NCI-H1048 (cell line): ENCODE results near the gene TGM2.
A peak's percentile ranks its signal among the peaks of the same experiment; 100 is the strongest.

ENCODE experiments used
- DNase-seq: peaks from one replicate; lab custom pipeline; 2025; lab: John Stamatoyannopoulos, UW

TGM2 gene

GRCh38 chr20:38165089-38165965 is at the start of gene TGM2:
Gene TGM2 (minus strand): TSS chr20:38165270. CDS start chr20:38165198, 72 bp downstream.
- DNase-seq = no peak

GRCh38 chr20:38214256-38215193 is 49.5 kb upstream of the TGM2 start:
- no peak for DNase-seq

- DNase-seq = no peak
Measured at GRCh38 chr20:38213607-38213940, 48.5 kb upstream of the TGM2 start.

DNA sequence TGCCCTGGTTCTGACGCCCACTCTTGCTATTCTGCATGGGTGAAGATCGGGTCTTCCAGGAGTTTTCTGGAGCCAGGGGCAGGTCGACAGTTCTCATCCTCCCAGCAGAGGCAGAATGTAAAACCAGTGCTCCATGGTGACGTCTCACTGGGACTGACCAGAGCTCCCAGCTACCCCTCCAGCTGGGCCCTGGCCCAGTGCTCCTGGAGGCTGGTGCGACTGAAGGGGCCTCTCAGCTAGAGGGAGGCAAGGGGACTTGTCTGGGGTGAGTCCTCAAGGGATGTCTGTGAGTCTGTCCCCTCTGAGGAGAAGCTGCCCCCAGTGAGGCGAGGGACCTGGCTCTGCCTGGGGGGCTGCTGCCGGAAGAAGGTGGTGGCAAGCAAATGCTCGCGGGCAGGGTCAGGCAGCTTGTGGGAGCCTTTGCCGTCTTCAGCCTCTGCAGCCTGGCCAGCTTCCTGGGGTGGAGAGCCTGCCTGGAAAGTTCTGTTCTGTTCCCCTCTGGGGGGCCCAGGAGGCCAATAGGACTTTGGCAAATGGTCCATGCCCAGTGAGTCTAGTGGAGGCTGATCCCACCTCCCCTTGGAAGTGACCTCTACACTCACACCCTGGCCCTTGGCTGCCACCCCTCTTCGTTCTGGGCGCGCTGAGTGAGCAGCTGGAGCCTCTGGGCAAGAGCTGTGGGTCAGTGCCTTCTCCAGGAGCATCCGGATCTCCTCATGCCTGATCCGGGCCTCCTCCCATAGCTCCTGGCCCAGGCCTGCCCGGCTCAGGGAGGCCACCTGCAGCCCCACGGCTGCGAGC is 47.9 kb upstream of the TGM2 start:
- no peak for DNase-seq

GRCh38 chr20:38211200-38212097 is 46.4 kb upstream of the TGM2 start:
- no peak for DNase-seq

GRCh38 chr20:38210741-38211140 is 45.7 kb upstream of the TGM2 start:
- DNase-seq = no peak

DNA sequence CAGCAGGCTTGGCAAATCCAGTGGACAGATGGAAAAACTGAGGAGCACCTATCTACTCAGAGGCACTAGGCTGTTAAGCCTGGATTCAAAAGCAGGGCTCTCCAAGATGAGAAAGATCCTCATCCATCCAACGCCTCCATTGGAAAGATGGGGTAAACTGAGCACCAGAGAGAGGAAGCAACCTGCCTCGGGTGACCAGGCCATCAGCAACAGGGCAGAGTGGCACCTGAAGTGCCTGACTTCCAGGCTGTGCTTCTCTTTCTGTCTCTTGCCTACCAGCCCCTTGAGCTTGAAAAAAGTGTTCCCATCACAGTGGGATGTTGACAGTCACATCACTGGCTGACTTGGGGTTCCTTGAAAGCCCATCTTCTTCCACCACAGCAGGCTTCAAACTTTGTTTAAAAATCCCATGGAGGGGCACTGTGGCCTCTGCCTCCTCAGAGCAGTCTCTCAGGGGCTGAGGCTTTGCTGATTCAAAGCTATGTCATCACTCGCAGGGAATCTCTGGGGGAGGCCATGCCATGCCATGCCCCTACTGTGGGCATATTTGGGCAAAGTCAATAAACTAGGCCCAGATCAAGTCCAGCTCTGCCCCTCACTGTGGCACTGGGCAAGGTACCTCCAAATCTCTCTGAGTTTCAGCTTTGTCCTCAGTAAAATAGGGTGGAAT is 44.8 kb upstream of the TGM2 start:
- DNase-seq = no peak

- no peak for DNase-seq
Measured at GRCh38 chr20:38209054-38209675, 44.1 kb upstream of the TGM2 start.

DNA sequence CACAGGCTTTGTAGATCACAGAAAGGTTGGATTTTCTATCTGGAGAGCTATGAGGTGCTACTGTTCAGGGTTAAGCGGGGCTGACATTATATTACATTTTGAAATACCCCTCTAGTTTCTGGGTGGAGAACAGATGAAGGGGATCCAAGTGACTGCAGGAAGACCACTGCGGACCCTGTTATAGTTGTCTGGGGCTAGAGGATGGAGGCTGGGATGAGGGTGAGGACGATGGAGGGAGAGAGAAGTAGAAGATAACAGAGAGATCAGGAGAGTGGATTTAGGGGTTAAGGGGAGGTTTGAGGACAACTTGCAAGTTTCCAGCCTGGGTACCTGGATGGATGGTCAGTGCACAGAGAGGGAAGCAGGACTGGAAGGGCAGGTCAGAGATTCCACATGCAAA is 43.5 kb upstream of the TGM2 start:
- no peak for DNase-seq

DNA sequence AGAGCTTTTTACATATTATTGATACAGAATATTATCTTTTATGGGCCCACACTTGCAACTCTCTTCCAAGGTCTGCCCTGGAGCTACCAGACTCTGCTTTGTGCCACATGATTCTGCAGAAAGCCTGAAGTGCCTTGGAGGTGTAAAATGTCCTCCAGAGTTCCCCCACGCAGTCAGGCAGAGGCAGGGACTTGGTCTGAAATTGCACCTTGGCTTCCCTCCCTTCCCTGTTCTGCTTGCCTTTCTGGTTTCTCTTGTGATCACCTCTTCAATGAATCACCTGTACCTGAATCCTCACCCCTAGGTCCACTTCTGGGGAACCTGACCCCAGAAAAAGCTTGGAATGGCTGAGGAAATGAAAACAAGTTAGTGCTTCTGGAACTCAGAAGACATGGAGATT is 43.0 kb upstream of the TGM2 start:
- no peak for DNase-seq

- DNase-seq = no peak
Measured at GRCh38 chr20:38207621-38208020, 42.6 kb upstream of the TGM2 start.

DNA sequence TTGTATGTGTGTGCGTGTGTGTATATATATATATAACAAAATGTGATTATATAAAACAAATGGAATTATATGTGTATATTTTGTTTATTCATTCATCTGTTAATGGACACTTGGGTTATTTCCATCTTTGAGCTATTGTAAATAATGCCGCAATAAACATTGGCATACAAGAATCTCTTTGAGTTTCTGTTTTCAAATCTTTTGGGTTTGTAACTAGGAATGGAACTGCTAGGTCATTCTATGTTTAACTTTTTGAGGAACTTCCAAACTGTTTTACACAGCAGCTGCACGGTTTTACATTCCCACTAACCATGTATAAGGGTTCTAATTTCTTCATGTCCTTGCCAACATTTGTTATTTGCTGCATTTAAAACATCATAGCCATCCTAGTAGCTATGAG is 39.9 kb upstream of the TGM2 start:
- DNase-seq = no peak

DNA sequence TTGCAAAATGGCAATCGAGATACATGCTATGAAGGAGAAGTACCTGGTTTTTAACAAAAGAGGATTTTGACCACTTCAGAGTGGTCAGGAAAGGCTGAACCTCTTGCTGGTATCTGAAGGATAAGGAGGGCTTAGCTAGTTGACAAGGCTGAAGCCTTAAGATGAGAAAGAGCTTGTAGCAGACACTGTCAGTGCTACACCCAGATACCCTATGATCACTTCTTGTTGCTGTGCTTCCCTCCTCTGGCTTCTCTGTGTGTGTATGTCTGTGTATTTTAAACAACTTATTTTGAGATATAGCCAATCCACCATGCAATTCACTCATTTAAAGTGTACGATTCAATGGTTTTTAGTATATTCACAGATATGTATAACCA is 38.9 kb upstream of the TGM2 start:
- DNase-seq = no peak

- peak; percentile 15 for DNase-seq
Measured at GRCh38 chr20:38203337-38203980, 38.4 kb upstream of the TGM2 start.

- DNase-seq = no peak
Measured at GRCh38 chr20:38202982-38203293, 37.9 kb upstream of the TGM2 start.

GRCh38 chr20:38202153-38202981 is 37.3 kb upstream of the TGM2 start:
- DNase-seq = no peak

DNA sequence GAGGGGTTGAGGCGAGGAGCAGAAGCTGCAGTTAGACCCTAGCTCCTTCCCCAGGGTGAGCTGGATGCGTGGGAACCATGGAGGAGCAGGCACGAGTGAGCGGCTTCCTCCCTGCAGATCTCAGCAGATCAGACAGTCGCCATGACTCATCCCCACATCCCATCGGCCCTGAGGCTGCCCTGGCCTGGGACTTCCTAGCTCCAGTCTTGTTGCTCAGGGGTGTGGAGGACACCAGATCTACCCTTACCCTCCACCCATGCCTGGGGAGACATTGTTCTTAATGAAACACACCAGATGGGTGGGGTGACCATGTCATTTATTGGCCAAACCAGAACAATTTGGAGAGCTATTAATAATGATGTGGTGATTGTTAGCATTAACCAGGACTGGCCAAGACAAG is 36.3 kb upstream of the TGM2 start:
- no peak for DNase-seq

- DNase-seq = no peak
Measured at GRCh38 chr20:38200646-38201045, 35.6 kb upstream of the TGM2 start.
